Measurements from ENCODE around the gene PREP. TPM values are rescaled to one million over a fixed set of nuclear protein-coding genes. Genes with fewer than 3 reads are reported as not detected.
"Not testable (repeated sequence)": the region's sequence is repeated elsewhere in the genome, so short reads cannot be mapped to it uniquely, and the experiment has no call there.

The PREP gene
- total and polyA plus RNA-seq, 8 donors: 11.0 to 53.3 (median 18.1) TPM

GRCh38 chr6:105253787-105254186 lies 149.1 kb downstream of the PREP start:
- Histone ChIP-seq H3K27me3 (no peaks in the 10 kb centered on the region), H3K9me3 (no peaks in the 10 kb centered on the region), H3K4me1 (peaks cover 0 to 9% (median 2%) of the 10 kb centered on the region in 4 donors), H3K36me3 (no peaks in the 10 kb centered on the region), H3K4me3 (no peak overlapping the region), H3K27ac (no peak overlapping the region)
- intact Hi-C loops (cut with DNase I; ENCODE audit: low total_unique reads): no loop called here
- no peak for DNase-seq
- TF ChIP-seq EP300 (IDR thresholded peaks at IDR 0.05): no peak
- 75 to 89% (median 80%) methylated on average over 6 of the region's 6 CpGs for WGBS, 5 donors

GRCh38 chr6:105251689-105252088 lies 151.2 kb downstream of the PREP start:
- no peak overlapping the region for H3K4me3 ChIP-seq

DNA sequence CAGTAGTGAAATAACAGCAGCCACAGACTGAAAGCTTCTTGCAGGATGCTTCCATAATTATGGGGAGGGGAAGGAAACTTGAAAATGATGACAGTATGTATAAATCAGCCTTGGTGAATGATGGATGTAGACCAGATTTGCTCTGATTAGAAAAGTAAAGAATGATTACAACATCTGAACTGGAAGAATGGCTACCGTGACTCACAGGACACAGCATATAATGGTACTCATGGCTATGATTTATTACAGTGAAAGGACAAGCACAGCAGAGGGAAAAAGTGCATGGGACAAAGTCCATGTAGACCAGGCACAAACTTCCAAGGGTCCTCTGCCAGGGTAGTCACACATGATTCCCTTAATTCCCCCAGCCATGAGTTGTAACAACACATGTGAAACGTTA lies 152.3 kb downstream of the PREP start:
- Histone ChIP-seq H3K9me3 (no peaks in the 10 kb centered on the region), H3K27ac (no peak overlapping the region), H3K4me1 (no peaks in the 10 kb centered on the region), H3K4me3 (no peak overlapping the region), H3K27me3 (no peaks in the 10 kb centered on the region), H3K36me3 (no peaks in the 10 kb centered on the region)
- peak in 1 of 2 donors; percentile 55 for DNase-seq
- intact Hi-C loops (cut with DNase I; ENCODE audit: low total_unique reads): no loop called here
- TF ChIP-seq POLR2A (IDR thresholded peaks at IDR 0.05): no peak
- no peak for TF ChIP-seq POLR2AphosphoS5 (IDR thresholded peaks at IDR 0.05)
- TF ChIP-seq CTCF (IDR thresholded peaks at IDR 0.05): no peak
- no peak for TF ChIP-seq EP300 (IDR thresholded peaks at IDR 0.05)
- 48 to 70% (median 55%) methylated on average over 2 of the region's 2 CpGs for WGBS, 5 donors

More at GRCh38 chr6:105251689-105252088, 151.2 kb downstream of the PREP start:
- H3K9me3 ChIP-seq: no peaks in the 10 kb centered on the region
- no peak overlapping the region for H3K27ac ChIP-seq
- H3K4me1 ChIP-seq: no peaks in the 10 kb centered on the region
- intact Hi-C loops (cut with DNase I; ENCODE audit: low total_unique reads): no loop called here
- DNase-seq: no peak
- no peaks in the 10 kb centered on the region for H3K36me3 ChIP-seq
- no peak for TF ChIP-seq POLR2A (IDR thresholded peaks at IDR 0.05)
- TF ChIP-seq EP300 (IDR thresholded peaks at IDR 0.05): no peak
- TF ChIP-seq POLR2AphosphoS5 (IDR thresholded peaks at IDR 0.05): no peak
- no peak for TF ChIP-seq CTCF (IDR thresholded peaks at IDR 0.05)
- no peaks in the 10 kb centered on the region for H3K27me3 ChIP-seq
- WGBS, 5 donors: 87 to 95% (median 93%) methylated on average over 2 of the region's 2 CpGs

- no peak overlapping the region for H3K27ac ChIP-seq
- DNase-seq: no peak
- no peak overlapping the region for H3K4me3 ChIP-seq
- intact Hi-C loops (cut with DNase I; ENCODE audit: low total_unique reads): no loop called here
- H3K36me3 ChIP-seq: no peaks in the 10 kb centered on the region
- peaks cover 0 to 3% (median 0%) of the 10 kb centered on the region in 4 donors for H3K9me3 ChIP-seq
- H3K27me3 ChIP-seq: no peaks in the 10 kb centered on the region
- no peaks in the 10 kb centered on the region for H3K4me1 ChIP-seq
- TF ChIP-seq EP300 (IDR thresholded peaks at IDR 0.05): no peak
- 36 to 55% (median 47%) methylated on average over 2 of the region's 2 CpGs for WGBS, 5 donors
These were observed 159.4 kb downstream of the PREP start for GRCh38 chr6:105243487-105243886.

DNA sequence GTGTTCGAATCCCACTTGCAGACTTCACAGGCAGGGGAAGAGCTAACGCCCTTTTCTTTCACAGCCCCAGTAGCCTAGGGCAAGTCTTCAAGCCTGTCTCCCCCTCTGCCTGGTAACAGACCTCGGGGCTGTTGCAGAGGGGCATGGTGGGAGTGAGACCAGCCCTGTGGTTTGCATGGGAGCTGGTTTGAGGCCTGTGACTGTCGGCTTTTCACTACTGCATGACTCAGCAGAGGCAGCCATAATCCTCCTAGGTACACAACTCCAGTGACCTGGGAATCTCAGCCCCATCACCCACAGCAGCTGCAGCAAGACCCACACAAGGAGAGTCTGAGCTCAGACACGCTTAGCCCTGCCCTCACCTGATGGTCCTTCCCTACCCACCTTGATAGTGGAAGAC lies 167.7 kb downstream of the PREP start:
- no peak for TF ChIP-seq CTCF (IDR thresholded peaks at IDR 0.05)
- TF ChIP-seq POLR2AphosphoS5 (IDR thresholded peaks at IDR 0.05): no peak
- no peak for TF ChIP-seq POLR2A (IDR thresholded peaks at IDR 0.05)
- TF ChIP-seq EP300 (IDR thresholded peaks at IDR 0.05): no peak
- peaks cover 0 to 21% (median 10%) of the 10 kb centered on the region in 4 donors for H3K9me3 ChIP-seq
- H3K27me3 ChIP-seq: no peaks in the 10 kb centered on the region
- WGBS, 5 donors: 81 to 100% (median 85%) methylated on average over 2 to 5 of the region's 5 CpGs
- no peaks in the 10 kb centered on the region for H3K36me3 ChIP-seq
- DNase-seq: no peak
- intact Hi-C loops (cut with DNase I; ENCODE audit: low total_unique reads): no loop called here
- H3K4me3 ChIP-seq: no peak overlapping the region
- no peaks in the 10 kb centered on the region for H3K4me1 ChIP-seq
- no peak overlapping the region for H3K27ac ChIP-seq

DNA sequence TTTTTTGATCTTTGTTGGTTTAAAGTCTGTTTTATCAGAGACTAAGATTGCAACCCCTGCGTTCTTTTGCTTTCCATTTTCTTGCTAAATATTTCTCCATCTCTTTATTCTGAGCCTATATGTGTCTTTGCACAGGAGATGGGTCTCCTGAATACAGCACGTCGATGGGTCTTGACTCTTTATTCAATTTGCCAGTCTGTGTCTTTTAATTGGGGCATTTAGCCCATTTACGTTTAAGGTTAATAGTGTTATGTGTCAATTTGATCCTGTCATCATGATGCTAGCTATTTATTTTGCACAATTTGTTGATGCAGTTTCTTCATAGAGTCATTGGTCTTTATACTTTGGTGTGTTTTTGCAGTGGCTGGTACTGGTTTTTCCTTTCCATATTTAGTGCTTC lies 171.1 kb downstream of the PREP start:
- H3K4me3 ChIP-seq; H3K27me3 ChIP-seq; H3K36me3 ChIP-seq; intact Hi-C loops (cut with DNase I; ENCODE audit: low total_unique reads); H3K9me3 ChIP-seq; H3K4me1 ChIP-seq; DNase-seq; H3K27ac ChIP-seq: not testable (repeated sequence)
- 85 to 90% (median 88%) methylated on average over 4 of the region's 4 CpGs for WGBS, 5 donors

Other genes with a start within 250 kb of the PREP start
- 1 to 10 TPM in 2 of 5 donors, not detected in 3; 2.9 to 4.9 TPM for gene POPDC3, start 223.1 kb downstream of the PREP start, total RNA-seq
- 10 to 100 TPM in 1 of 3 donors, 1 to 10 TPM in 2; 6.7 to 19.7 (median 8.7) TPM for gene POPDC3, start 223.1 kb downstream of the PREP start, polyA plus RNA-seq